DOHH2 (cell line): ENCODE results near the gene IKZF2.

Experiments
- H3F3A ChIP-seq: fragments of 200-600 bp; sonication (generic), shearing (Covaris generic); 2 replicates; pipeline ENCODE4 v1.6.0; 2016; ENCODE audit warnings: antibody characterized with exemption, mild to moderate bottlenecking; ENCODE audit not compliant: control insufficient read depth, insufficient read depth
- H3K27ac ChIP-seq: fragments of 200-600 bp; sonication (generic); 2 replicates; pipeline ENCODE4 v1.5.1; 2014; ENCODE audit warnings: low read depth, mild to moderate bottlenecking, low read length, moderate library complexity
- H3K27me3 ChIP-seq: fragments of 200-600 bp; sonication (generic); 2 replicates; pipeline ENCODE4 v1.6.1; 2014; ENCODE audit warnings: mild to moderate bottlenecking, low read length, mixed read lengths; ENCODE audit not compliant: control insufficient read depth
- H3K36me3 ChIP-seq: fragments of 200-600 bp; sonication (generic); 2 replicates; pipeline ENCODE4 v1.6.1; 2014; ENCODE audit warnings: mild to moderate bottlenecking, low read length, moderate library complexity, mixed read lengths; ENCODE audit not compliant: control insufficient read depth
- H3K4me1 ChIP-seq: fragments of 200-600 bp; sonication (generic); 2 replicates; pipeline ENCODE4 v1.6.1; 2014; ENCODE audit warnings: mild to moderate bottlenecking, low read length, mixed read lengths; ENCODE audit not compliant: control insufficient read depth
- H3K4me2 ChIP-seq: fragments of 200-600 bp; sonication (generic); 2 replicates; pipeline ENCODE4 v1.6.0; 2014; ENCODE audit warnings: mild to moderate bottlenecking, low read length, moderate library complexity
- H3K4me3 ChIP-seq: fragments of 200-600 bp; sonication (generic); 2 replicates; pipeline ENCODE4 v1.5.1; 2014; ENCODE audit warnings: mild to moderate bottlenecking, low read length, mixed read lengths
- H3K79me2 ChIP-seq: fragments of 200-600 bp; sonication (generic); 2 replicates; pipeline ENCODE4 v1.6.1; 2014; ENCODE audit warnings: mild to moderate bottlenecking, low read length, mixed read lengths; ENCODE audit not compliant: control insufficient read depth
- H3K9me2 ChIP-seq: fragments of 200-600 bp; sonication (generic); replicated peaks from 2 replicates; pipeline ENCODE4 v1.6.1; 2014; ENCODE audit warnings: mild to moderate bottlenecking, low read length, mixed read lengths; ENCODE audit not compliant: control insufficient read depth
- H3K9me3 ChIP-seq: fragments of 200-600 bp; sonication (generic); 2 replicates; pipeline ENCODE4 v1.6.1; 2014; ENCODE audit warnings: antibody characterized with exemption, low read length, mixed read lengths; ENCODE audit not compliant: control insufficient read depth, insufficient read depth
- H4K20me1 ChIP-seq: fragments of 200-600 bp; sonication (generic); 2 replicates; pipeline ENCODE4 v1.6.0; 2014; ENCODE audit warnings: low read depth, mild to moderate bottlenecking, antibody characterized with exemption, low read length, moderate library complexity; ENCODE audit not compliant: control insufficient read depth, insufficient read depth
- EZH2phosphoT487 ChIP-seq: fragments of 200-600 bp; sonication (generic); IDR thresholded peaks from 2 replicates; pipeline ENCODE4 v1.6.1; 2017; ENCODE audit warnings: borderline replicate concordance, mild to moderate bottlenecking, antibody characterized with exemption, low read length, moderate library complexity, mixed read lengths
- TF ChIP-seq, protein P1 (sequence below): fragments of 200-600 bp; sonication (generic); IDR thresholded peaks from one replicate; pipeline ENCODE4 v1.5.1; 2014; ENCODE audit warnings: antibody characterized with exemption, mild to moderate bottlenecking, low read depth, low read length; ENCODE audit not compliant: poor library complexity, severe bottlenecking

The IKZF2 gene

DNA sequence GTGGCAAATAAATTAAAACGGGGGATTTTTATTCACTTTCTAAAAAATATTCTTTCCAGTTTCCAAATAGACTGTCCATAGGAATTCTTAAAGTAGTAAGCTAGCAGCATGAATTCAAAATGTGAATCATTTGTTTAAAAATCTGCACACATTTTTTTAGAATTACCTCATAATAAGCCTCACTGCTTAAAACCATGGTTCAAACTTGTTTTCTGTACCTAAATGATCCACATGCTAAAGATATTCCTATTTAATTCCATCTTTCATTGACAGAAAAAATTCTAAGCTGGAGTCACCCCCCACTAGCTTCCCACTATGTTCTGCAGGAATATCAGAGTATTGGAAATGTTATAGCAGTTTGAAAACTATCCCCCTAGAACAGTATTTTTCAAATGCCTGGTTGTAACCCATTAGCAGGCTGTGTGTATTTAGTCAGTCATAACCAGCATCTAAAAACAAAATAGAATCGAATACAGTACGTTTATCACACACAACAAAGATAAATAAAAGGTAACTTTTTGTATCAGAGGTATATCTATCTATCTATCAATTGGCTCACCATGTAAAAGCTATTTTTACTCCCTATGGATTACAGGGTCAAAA, 11.2 kb upstream of the IKZF2 start:
- H3K9me3 ChIP-seq, result no peaks in the 10 kb centered on the region
- no peaks in the 10 kb centered on the region for H3K36me3 ChIP-seq
- H4K20me1 ChIP-seq, result no peaks in the 10 kb centered on the region
- no peaks in the 10 kb centered on the region for H3K27me3 ChIP-seq
- peaks cover 45% of the 10 kb centered on the region for H3K4me1 ChIP-seq
- H3F3A ChIP-seq, result peaks cover 23% of the 10 kb centered on the region
- H3K27ac ChIP-seq, result no peak overlapping the region
- no peaks in the 10 kb centered on the region for H3K9me2 ChIP-seq
- H3K4me2 ChIP-seq, result no peak overlapping the region
- no peaks in the 10 kb centered on the region for H3K79me2 ChIP-seq
- no peak overlapping the region for H3K4me3 ChIP-seq
- no peak for TF ChIP-seq EZH2phosphoT487
- TF ChIP-seq, protein P1, sequence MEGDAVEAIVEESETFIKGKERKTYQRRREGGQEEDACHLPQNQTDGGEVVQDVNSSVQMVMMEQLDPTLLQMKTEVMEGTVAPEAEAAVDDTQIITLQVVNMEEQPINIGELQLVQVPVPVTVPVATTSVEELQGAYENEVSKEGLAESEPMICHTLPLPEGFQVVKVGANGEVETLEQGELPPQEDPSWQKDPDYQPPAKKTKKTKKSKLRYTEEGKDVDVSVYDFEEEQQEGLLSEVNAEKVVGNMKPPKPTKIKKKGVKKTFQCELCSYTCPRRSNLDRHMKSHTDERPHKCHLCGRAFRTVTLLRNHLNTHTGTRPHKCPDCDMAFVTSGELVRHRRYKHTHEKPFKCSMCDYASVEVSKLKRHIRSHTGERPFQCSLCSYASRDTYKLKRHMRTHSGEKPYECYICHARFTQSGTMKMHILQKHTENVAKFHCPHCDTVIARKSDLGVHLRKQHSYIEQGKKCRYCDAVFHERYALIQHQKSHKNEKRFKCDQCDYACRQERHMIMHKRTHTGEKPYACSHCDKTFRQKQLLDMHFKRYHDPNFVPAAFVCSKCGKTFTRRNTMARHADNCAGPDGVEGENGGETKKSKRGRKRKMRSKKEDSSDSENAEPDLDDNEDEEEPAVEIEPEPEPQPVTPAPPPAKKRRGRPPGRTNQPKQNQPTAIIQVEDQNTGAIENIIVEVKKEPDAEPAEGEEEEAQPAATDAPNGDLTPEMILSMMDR, result no peak

DNA sequence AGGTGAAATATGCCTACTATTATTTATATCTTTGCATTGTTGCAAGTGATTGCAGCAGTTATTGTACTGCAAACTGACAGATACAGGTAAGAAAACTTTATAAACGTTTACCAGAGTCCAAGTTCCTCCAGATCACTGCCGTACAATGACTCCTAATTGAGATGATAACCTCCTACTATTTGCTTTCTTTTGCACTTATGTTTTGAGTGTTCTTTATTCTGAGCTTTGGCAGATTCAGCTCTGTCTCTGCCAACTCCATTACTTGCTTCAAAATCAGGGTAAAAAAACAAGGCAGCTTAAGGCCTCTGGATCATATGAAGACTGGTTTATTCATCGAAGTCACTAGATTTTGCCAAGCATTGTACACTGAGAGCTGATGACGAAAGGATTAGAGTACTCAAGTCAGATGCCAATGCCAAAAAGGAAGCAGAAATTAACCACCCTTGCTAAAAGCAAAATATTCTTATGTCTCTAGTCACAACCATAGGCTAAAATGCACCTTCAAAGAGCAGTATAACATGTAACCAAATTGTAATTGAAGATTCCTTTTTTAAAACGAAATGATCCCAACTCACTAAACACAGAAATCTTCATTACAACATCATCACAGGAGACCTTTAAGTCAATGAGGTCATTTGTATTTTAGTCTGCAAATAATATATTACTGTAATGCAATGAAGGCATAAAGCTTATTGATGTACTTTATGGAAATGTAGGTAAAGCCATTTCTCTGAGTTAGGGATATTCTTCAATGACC, 10.5 kb upstream of the IKZF2 start:
- Histone ChIP-seq H3K27ac (no peak overlapping the region), H3K79me2 (no peaks in the 10 kb centered on the region), H3F3A (peaks cover 23% of the 10 kb centered on the region), H3K4me3 (no peak overlapping the region), H3K9me2 (no peaks in the 10 kb centered on the region), H3K4me2 (no peak overlapping the region), H3K4me1 (peaks cover 45% of the 10 kb centered on the region), H3K27me3 (no peaks in the 10 kb centered on the region), H4K20me1 (no peaks in the 10 kb centered on the region), H3K36me3 (no peaks in the 10 kb centered on the region), H3K9me3 (no peaks in the 10 kb centered on the region)
- TF ChIP-seq, protein P1, result no peak
- TF ChIP-seq EZH2phosphoT487, result no peak

DNA sequence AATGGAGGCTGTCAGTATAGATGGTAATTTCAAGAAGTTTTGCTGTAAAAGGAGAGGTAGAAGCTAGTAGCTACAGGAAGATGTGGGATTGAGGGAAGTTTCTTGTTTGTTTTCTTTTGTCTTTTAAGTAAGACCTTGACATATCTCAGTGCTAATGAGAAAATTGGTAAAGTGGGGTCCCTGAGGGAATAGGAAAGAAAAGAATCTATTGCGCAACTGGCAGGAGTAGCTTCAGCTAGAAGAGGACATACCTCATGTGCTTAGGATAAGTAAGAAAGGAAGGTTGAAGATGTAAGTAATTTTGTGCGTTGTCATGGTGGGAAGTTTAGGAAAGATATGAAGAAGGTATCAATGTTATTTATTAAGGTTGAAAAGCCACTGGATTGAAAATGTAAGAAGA, 8.4 kb upstream of the IKZF2 start:
- Histone ChIP-seq H3F3A (peaks cover 6% of the 10 kb centered on the region), H3K27ac (no peak overlapping the region)

More for the DNA sequence above, 8.4 kb upstream of the IKZF2 start:
- Histone ChIP-seq H3K4me3 (no peak overlapping the region), H3K27me3 (no peaks in the 10 kb centered on the region), H3K4me1 (peaks cover 45% of the 10 kb centered on the region), H3K9me2 (no peaks in the 10 kb centered on the region), H3K9me3 (no peaks in the 10 kb centered on the region), H4K20me1 (no peaks in the 10 kb centered on the region), H3K36me3 (no peaks in the 10 kb centered on the region; the same call in 1 of the 2 replicates), H3K79me2 (peaks cover under 1% of the 10 kb centered on the region; the same call in 1 of the 2 replicates), H3K4me2 (no peak overlapping the region)
- TF ChIP-seq, protein P1, result no peak
- TF ChIP-seq EZH2phosphoT487, result no peak
